Measurements from ENCODE around the gene CNOT6L. TPM values are rescaled to one million over a fixed set of nuclear protein-coding genes. Genes with fewer than 3 reads are reported as not detected.

CNOT6L gene
- total and polyA plus RNA-seq, 2 of the 13 experiments (the other 11 are each of a cell fraction or from before 2014, with no cell fraction given), result 7.9 to 13.5 TPM

DNA sequence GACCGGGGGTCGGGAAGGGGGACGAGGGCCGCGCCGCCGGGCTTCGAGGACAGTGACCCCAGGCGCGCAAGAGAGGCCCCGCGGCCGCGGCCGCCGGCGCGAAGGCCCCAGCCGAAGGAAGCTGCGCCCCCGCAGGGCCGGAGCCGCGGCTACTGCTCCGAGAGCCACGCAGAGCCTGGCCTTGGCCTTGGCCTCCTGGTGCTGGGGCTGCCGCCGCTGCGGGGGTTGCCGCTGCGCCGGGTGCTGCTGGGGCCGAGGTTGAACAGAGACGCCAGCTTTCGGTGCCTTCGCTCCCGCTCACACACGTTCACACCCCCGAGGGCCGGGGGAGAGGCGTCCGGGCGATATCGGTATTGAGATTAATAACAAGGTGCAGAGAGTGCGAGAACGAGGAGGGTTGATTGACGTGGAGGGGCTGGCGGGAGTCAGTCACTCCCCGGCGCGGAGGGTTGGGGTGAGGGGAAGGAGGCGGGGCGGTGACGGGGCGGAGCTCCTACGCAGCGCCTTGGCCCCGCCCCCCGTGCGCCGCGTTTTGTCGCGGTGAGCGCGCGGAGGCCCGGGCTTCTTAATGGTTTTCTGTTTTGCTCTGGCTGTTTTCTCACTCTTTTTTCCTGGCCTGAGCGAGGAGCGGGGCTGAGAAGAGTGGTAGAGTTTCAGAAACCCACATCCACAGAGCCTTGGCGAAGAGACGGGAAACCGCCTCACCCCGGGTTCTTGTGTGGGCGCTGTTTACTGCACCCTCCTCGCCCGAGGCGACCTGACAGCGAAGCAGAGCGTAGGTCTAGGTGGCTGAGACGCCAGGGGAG lies 878 bp upstream of the CNOT6L start (continued):
- TF ChIP-seq THYN1 (CRISPR knock-in tag; IDR thresholded peaks at IDR 0.05; ENCODE audit: borderline replicate concordance, low read depth), result no peak
- TF ChIP-seq, protein P1, sequence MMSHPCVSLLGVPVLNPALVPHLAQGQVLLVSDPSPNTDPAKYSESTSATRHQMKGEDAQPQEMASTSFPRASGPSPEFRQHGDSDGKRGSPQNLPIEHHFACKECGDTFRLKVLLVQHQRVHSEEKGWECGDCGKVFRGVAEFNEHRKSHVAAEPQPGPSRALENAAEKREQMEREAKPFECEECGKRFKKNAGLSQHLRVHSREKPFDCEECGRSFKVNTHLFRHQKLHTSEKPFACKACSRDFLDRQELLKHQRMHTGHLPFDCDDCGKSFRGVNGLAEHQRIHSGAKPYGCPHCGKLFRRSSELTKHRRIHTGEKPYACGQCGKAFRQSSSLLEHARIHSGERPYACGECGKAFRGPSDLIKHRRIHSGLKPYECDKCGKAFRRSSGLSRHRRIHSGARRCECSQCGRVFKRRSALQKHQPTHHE (CRISPR knock-in tag; IDR thresholded peaks at IDR 0.05; ENCODE audit: borderline replicate concordance), result 0 out of 2 replicates have a peak, but pooled peaks have one; percentile 26
- TF ChIP-seq ZNF605 (CRISPR knock-in tag; IDR thresholded peaks at IDR 0.05), result peak; percentile 85
- TF ChIP-seq ZNF350 (CRISPR knock-in tag; IDR thresholded peaks at IDR 0.05; ENCODE audit: borderline replicate concordance, low read depth), result peak; percentile 80
- TF ChIP-seq ZNF777 (CRISPR knock-in tag; IDR thresholded peaks at IDR 0.05), result 0 out of 2 replicates have a peak, but pooled peaks have one; percentile 50
- TF ChIP-seq GZF1 (CRISPR knock-in tag; IDR thresholded peaks at IDR 0.05), result peak; percentile 84; the same call in 1 of the 2 replicates
- TF ChIP-seq, protein P2, sequence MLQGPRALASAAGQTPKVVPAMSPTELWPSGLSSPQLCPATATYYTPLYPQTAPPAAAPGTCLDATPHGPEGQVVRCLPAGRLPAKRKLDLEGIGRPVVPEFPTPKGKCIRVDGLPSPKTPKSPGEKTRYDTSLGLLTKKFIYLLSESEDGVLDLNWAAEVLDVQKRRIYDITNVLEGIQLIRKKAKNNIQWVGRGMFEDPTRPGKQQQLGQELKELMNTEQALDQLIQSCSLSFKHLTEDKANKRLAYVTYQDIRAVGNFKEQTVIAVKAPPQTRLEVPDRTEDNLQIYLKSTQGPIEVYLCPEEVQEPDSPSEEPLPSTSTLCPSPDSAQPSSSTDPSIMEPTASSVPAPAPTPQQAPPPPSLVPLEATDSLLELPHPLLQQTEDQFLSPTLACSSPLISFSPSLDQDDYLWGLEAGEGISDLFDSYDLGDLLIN (CRISPR knock-in tag; IDR thresholded peaks at IDR 0.05; ENCODE audit: borderline replicate concordance), result no peak
- TF ChIP-seq MTA1 (CRISPR knock-in tag; IDR thresholded peaks at IDR 0.05; ENCODE audit: borderline replicate concordance), result 0 out of 2 replicates have a peak, but pooled peaks have one; percentile 48
- peak; percentile 60; the same call in 1 of the 2 replicates for TF ChIP-seq MIER3 (CRISPR knock-in tag; IDR thresholded peaks at IDR 0.05; ENCODE audit: borderline replicate concordance)
- peak; percentile 48 for TF ChIP-seq ISL2 (CRISPR knock-in tag; IDR thresholded peaks at IDR 0.05)
- peak; percentile 7; the same call in 1 of the 2 replicates for TF ChIP-seq HNF4A (CRISPR knock-in tag; IDR thresholded peaks at IDR 0.05)
- TF ChIP-seq, protein P3, sequence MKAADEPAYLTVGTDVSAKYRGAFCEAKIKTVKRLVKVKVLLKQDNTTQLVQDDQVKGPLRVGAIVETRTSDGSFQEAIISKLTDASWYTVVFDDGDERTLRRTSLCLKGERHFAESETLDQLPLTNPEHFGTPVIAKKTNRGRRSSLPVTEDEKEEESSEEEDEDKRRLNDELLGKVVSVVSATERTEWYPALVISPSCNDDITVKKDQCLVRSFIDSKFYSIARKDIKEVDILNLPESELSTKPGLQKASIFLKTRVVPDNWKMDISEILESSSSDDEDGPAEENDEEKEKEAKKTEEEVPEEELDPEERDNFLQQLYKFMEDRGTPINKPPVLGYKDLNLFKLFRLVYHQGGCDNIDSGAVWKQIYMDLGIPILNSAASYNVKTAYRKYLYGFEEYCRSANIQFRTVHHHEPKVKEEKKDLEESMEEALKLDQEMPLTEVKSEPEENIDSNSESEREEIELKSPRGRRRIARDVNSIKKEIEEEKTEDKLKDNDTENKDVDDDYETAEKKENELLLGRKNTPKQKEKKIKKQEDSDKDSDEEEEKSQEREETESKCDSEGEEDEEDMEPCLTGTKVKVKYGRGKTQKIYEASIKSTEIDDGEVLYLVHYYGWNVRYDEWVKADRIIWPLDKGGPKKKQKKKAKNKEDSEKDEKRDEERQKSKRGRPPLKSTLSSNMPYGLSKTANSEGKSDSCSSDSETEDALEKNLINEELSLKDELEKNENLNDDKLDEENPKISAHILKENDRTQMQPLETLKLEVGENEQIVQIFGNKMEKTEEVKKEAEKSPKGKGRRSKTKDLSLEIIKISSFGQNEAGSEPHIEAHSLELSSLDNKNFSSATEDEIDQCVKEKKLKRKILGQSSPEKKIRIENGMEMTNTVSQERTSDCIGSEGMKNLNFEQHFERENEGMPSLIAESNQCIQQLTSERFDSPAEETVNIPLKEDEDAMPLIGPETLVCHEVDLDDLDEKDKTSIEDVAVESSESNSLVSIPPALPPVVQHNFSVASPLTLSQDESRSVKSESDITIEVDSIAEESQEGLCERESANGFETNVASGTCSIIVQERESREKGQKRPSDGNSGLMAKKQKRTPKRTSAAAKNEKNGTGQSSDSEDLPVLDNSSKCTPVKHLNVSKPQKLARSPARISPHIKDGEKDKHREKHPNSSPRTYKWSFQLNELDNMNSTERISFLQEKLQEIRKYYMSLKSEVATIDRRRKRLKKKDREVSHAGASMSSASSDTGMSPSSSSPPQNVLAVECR (CRISPR knock-in tag; IDR thresholded peaks at IDR 0.05; ENCODE audit: borderline replicate concordance), result peak; percentile 79
- no peak for TF ChIP-seq SMAD3 (CRISPR knock-in tag; IDR thresholded peaks at IDR 0.05)
- TF ChIP-seq CEBPB (IDR thresholded peaks at IDR 0.05; ENCODE audit: borderline replicate concordance, low read depth, low read length), result no peak
- no peak for TF ChIP-seq PHF5A (CRISPR knock-in tag; IDR thresholded peaks at IDR 0.05; ENCODE audit: low read depth, unreplicated experiment)
- peak; percentile 39; the same call in 1 of the 2 replicates for TF ChIP-seq ZNF724P (CRISPR knock-in tag; IDR thresholded peaks at IDR 0.05; ENCODE audit: borderline replicate concordance)
- TF ChIP-seq BORCS8-MEF2B (CRISPR knock-in tag; IDR thresholded peaks at IDR 0.05), result peak; percentile 39; the same call in 1 of the 2 replicates
- TF ChIP-seq, protein P4, sequence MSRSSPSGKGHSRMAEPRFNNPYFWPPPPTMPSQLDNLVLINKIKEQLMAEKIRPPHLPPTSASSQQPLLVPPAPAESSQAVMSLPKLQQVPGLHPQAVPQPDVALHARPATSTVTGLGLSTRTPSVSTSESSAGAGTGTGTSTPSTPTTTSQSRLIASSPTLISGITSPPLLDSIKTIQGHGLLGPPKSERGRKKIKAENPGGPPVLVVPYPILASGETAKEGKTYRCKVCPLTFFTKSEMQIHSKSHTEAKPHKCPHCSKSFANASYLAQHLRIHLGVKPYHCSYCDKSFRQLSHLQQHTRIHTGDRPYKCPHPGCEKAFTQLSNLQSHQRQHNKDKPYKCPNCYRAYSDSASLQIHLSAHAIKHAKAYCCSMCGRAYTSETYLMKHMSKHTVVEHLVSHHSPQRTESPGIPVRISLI (CRISPR knock-in tag; IDR thresholded peaks at IDR 0.05; ENCODE audit: borderline replicate concordance), result peak; percentile 23; the same call in 1 of the 2 replicates
- no peak; the same call in 1 of the 2 replicates for TF ChIP-seq ARNTL (CRISPR knock-in tag; IDR thresholded peaks at IDR 0.05)
